ENCODE data around the gene TTYH2. TPM values are rescaled to one million over a fixed set of nuclear protein-coding genes. Genes with fewer than 3 reads are reported as not detected.

The TTYH2 gene
- total and polyA plus RNA-seq, 8 donors = 0.58 to 17.9 (median 1.5) TPM

DNA sequence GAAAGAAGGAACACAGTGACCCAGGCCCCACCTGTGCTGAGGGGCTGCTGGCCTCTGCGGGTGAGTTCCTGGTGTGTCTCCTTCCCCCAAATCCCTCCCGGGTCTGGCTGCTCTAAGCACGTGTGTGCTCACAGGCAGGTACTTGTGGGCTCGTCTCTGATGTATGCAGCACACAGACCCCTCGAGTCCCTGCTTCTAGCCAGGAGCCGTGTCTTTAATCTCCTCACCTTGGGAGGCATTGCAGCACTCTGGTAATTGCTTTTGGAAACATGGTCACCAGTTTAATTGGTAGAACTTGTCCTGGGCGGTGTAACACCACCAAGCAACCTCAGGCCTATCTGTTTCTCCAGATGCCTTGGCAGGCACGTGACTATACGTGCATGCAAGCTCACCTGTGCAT is 18.7 kb upstream of the TTYH2 start:
- Histone ChIP-seq H3K4me1 (peaks cover 0 to 22% (median 5%) of the 10 kb centered on the region in 4 donors), H3K4me3 (no peak overlapping the region), H3K27me3 (peaks cover 0 to 61% (median 25%) of the 10 kb centered on the region in 3 donors), H3K27ac (no peak overlapping the region), H3K36me3 (no peaks in the 10 kb centered on the region), H3K9me3 (no peaks in the 10 kb centered on the region)
- DNase-seq = no peak
- intact Hi-C loops (cut with DNase I; ENCODE audit: low total_unique reads) = no loop called here
- 64 to 75% (median 66%) methylated on average over 6 to 9 of the region's 9 CpGs for WGBS, 5 donors
- TF ChIP-seq EP300 (IDR thresholded peaks at IDR 0.05) (no peak), POLR2AphosphoS5 (IDR thresholded peaks at IDR 0.05) (no peak), POLR2A (IDR thresholded peaks at IDR 0.05) (no peak), CTCF (IDR thresholded peaks at IDR 0.05) (no peak)

DNA sequence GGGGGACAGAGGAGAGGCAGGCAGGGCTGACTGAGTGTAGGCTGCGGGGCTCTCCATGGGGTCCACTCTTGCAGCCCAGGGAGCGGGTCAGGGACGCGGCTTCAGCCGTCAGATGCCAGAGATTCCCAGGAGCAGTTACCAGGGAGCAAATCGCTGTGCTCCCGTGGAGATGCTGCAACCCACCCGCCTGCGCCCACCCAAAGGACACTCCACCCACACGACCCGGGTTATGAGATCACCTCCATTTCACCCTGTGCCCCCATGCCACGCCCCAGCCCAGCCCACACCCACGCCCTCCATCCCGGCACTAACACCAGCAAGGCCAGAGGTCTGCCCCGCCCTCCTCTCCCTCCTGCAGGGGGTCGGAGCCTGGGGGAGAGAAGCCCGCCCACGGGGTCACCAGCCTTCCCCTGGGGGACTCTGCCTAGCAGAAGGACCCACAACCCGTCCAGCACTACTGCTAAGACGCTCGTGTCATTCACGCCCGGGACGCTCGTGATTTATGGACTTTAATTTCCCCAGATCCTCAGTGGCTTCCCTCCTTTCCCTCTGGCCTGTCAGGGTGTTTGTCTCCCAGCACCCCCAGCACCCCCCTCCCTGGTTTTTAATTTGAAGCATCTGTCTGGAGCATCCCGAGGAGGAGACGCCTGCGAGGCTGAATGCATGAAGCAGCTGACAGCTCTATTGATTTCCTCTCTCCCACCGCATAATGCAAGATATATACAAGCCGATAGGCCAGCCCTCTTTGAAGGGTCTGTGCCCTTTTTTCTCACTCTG is 16.6 kb upstream of the TTYH2 start:
- intact Hi-C loops (cut with DNase I; ENCODE audit: low total_unique reads) = no loop called here
- peaks cover 0 to 25% (median 9%) of the 10 kb centered on the region in 4 donors for H3K4me1 ChIP-seq
- no peak for DNase-seq
- no peaks in the 10 kb centered on the region for H3K9me3 ChIP-seq
- H3K27ac ChIP-seq = no peak overlapping the region
- 37 to 43% (median 38%) methylated on average over 27 to 30 of the region's 30 CpGs for WGBS, 5 donors
- TF ChIP-seq POLR2A (IDR thresholded peaks at IDR 0.05) (no peak), CTCF (IDR thresholded peaks at IDR 0.05) (no peak), POLR2AphosphoS5 (IDR thresholded peaks at IDR 0.05) (no peak), EP300 (IDR thresholded peaks at IDR 0.05) (no peak)
- H3K4me3 ChIP-seq = no peak overlapping the region
- peaks cover 0 to 82% (median 32%) of the 10 kb centered on the region in 3 donors for H3K27me3 ChIP-seq
- H3K36me3 ChIP-seq = no peaks in the 10 kb centered on the region

DNA sequence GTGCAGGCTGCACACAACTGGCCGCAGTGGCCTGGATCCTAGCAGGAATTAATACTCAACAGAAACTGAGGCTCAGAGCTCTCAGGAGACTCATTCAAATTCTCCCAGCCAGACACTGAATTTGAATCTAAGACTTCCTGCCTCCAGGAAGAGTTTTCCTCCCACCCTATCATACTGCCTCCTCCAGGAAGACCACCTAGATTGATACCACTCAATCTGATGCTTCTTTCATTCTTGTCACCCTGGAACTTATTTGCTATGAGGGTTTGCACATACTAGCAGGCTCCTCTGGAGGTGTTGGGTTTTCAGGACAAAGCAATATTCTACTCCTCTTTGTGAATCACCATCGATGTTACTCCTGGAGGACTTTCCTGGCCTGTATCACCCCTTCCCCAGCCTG is 15.6 kb upstream of the TTYH2 start:
- Histone ChIP-seq H3K27me3 (peaks cover 0 to 88% (median 32%) of the 10 kb centered on the region in 3 donors), H3K4me3 (no peak overlapping the region), H3K4me1 (peaks cover 0 to 20% (median 9%) of the 10 kb centered on the region in 4 donors), H3K27ac (no peak overlapping the region), H3K9me3 (no peaks in the 10 kb centered on the region), H3K36me3 (no peaks in the 10 kb centered on the region)
- intact Hi-C loops (cut with DNase I; ENCODE audit: low total_unique reads) = no loop called here
- TF ChIP-seq CTCF (IDR thresholded peaks at IDR 0.05) (no peak), POLR2A (IDR thresholded peaks at IDR 0.05) (no peak), EP300 (IDR thresholded peaks at IDR 0.05) (no peak), POLR2AphosphoS5 (IDR thresholded peaks at IDR 0.05) (no peak)
- WGBS, 5 donors = 91 to 98% (median 93%) methylated on average over 2 of the region's 2 CpGs
- no peak for DNase-seq

GRCh38 chr17:74198694-74199093 is 14.7 kb upstream of the TTYH2 start:
- Histone ChIP-seq H3K9me3 (no peaks in the 10 kb centered on the region), H3K27me3 (peaks cover 0 to 83% (median 28%) of the 10 kb centered on the region in 3 donors), H3K27ac (no peak overlapping the region), H3K4me3 (no peak overlapping the region), H3K4me1 (peaks cover 3 to 16% (median 15%) of the 10 kb centered on the region in 4 donors), H3K36me3 (no peaks in the 10 kb centered on the region)
- DNase-seq = no peak
- TF ChIP-seq EP300 (IDR thresholded peaks at IDR 0.05) = no peak
- TF ChIP-seq CTCF (IDR thresholded peaks at IDR 0.05) = no peak
- no peak for TF ChIP-seq POLR2A (IDR thresholded peaks at IDR 0.05)
- TF ChIP-seq POLR2AphosphoS5 (IDR thresholded peaks at IDR 0.05) = no peak
- intact Hi-C loops (cut with DNase I; ENCODE audit: low total_unique reads) = no loop called here
- WGBS, 5 donors = 61 to 78% (median 73%) methylated on average over 6 of the region's 6 CpGs
